ENCODE results near the gene LITAF. TPM values are rescaled to one million over a fixed set of nuclear protein-coding genes. Genes with fewer than 3 reads are reported as not detected.

The LITAF gene
- total RNA-seq, 2 donors from 2014 or later, result 112 to 191 TPM

GRCh38 chr16:11554053-11554452 lies 32.7 kb downstream of the LITAF start:
- Mint-ChIP-seq H3K9me3 (no peaks in the 10 kb centered on the region), H3K4me3 (no peak overlapping the region), H3K36me3 (peaks cover 33% of the 10 kb centered on the region), H3K27me3 (no peaks in the 10 kb centered on the region), H3K4me1 (ENCODE audit: low read depth in 2 of 2) (peaks cover 38 to 47% of the 10 kb centered on the region in 2 donors), H3K27ac (no peak overlapping the region)
- DNase-seq (ENCODE audit: low spot score) (no peak), ATAC-seq (no peak)

- Mint-ChIP-seq H3K27me3 (no peaks in the 10 kb centered on the region), H3K4me3 (no peak overlapping the region), H3K27ac (no peak overlapping the region), H3K36me3 (peaks cover 36% of the 10 kb centered on the region), H3K9me3 (no peaks in the 10 kb centered on the region), H3K4me1 (ENCODE audit: low read depth in 2 of 2) (peaks cover 31 to 42% of the 10 kb centered on the region in 2 donors)
- ATAC-seq (no peak), DNase-seq (ENCODE audit: low spot score) (peak; percentile 29)
Measured at GRCh38 chr16:11553371-11553770, 33.3 kb downstream of the LITAF start.

GRCh38 chr16:11552440-11552839 lies 34.3 kb downstream of the LITAF start:
- Mint-ChIP-seq H3K4me1 (ENCODE audit: low read depth in 2 of 2) (peaks cover 30 to 40% of the 10 kb centered on the region in 2 donors), H3K4me3 (no peak overlapping the region), H3K27me3 (no peaks in the 10 kb centered on the region), H3K36me3 (peaks cover 41% of the 10 kb centered on the region), H3K27ac (peak overlapping the region in 1 of 2 donors; percentile 26), H3K9me3 (no peaks in the 10 kb centered on the region)
- DNase-seq (ENCODE audit: low spot score) (peak; percentile 2), ATAC-seq (no peak)

GRCh38 chr16:11551842-11552241 lies 34.9 kb downstream of the LITAF start:
- H3K4me1 Mint-ChIP-seq (ENCODE audit: low read depth in 2 of 2), result peaks cover 30 to 40% of the 10 kb centered on the region in 2 donors
- DNase-seq (ENCODE audit: low spot score) (peak; percentile 5), ATAC-seq (no peak)
- no peaks in the 10 kb centered on the region for H3K27me3 Mint-ChIP-seq
- peak overlapping the region in 1 of 2 donors; percentile 26 for H3K27ac Mint-ChIP-seq
- no peak overlapping the region for H3K4me3 Mint-ChIP-seq
- H3K9me3 Mint-ChIP-seq, result no peaks in the 10 kb centered on the region
- peaks cover 43% of the 10 kb centered on the region for H3K36me3 Mint-ChIP-seq

GRCh38 chr16:11550791-11551498 lies 35.8 kb downstream of the LITAF start:
- H3K4me3 Mint-ChIP-seq, result no peak overlapping the region
- H3K36me3 Mint-ChIP-seq, result peaks cover 34% of the 10 kb centered on the region
- H3K27ac Mint-ChIP-seq, result peak overlapping the region; percentile 4 to 46

GRCh38 chr16:11547118-11547916 lies 39.4 kb downstream of the LITAF start:
- Mint-ChIP-seq H3K4me3 (no peak overlapping the region), H3K4me1 (ENCODE audit: low read depth in 2 of 2) (peaks cover 25 to 40% of the 10 kb centered on the region in 2 donors), H3K36me3 (peaks cover 26% of the 10 kb centered on the region), H3K27me3 (no peaks in the 10 kb centered on the region), H3K9me3 (no peaks in the 10 kb centered on the region), H3K27ac (peak overlapping the region; percentile 24 to 57)
- ATAC-seq (no peak), DNase-seq (ENCODE audit: low spot score) (peak; percentile 12)

More at GRCh38 chr16:11550791-11551498, 35.8 kb downstream of the LITAF start:
- ATAC-seq, result no peak
- peak; percentile 37 for DNase-seq (ENCODE audit: low spot score)
- Mint-ChIP-seq H3K27me3 (no peaks in the 10 kb centered on the region), H3K4me1 (ENCODE audit: low read depth in 2 of 2) (peaks cover 25 to 35% of the 10 kb centered on the region in 2 donors), H3K9me3 (no peaks in the 10 kb centered on the region)

GRCh38 chr16:11546608-11547061 lies 40.1 kb downstream of the LITAF start:
- no peak for ATAC-seq
- no peak for DNase-seq (ENCODE audit: low spot score)
- Mint-ChIP-seq H3K36me3 (peaks cover 23% of the 10 kb centered on the region), H3K27me3 (no peaks in the 10 kb centered on the region), H3K27ac (peak overlapping the region in 1 of 2 donors; percentile 57), H3K4me1 (ENCODE audit: low read depth in 2 of 2) (peaks cover 29 to 40% of the 10 kb centered on the region in 2 donors), H3K9me3 (no peaks in the 10 kb centered on the region), H3K4me3 (no peak overlapping the region)

GRCh38 chr16:11543661-11544393 lies 42.9 kb downstream of the LITAF start:
- Mint-ChIP-seq H3K27me3 (no peaks in the 10 kb centered on the region), H3K36me3 (peaks cover 11% of the 10 kb centered on the region), H3K4me1 (ENCODE audit: low read depth in 2 of 2) (peaks cover 27 to 43% of the 10 kb centered on the region in 2 donors), H3K9me3 (no peaks in the 10 kb centered on the region), H3K4me3 (no peak overlapping the region), H3K27ac (peak overlapping the region; percentile 17 to 78)
- peak in 1 of 2 donors; percentile 43 for ATAC-seq
- no peak for DNase-seq (ENCODE audit: low spot score)

GRCh38 chr16:11542069-11542744 lies 44.5 kb downstream of the LITAF start:
- Mint-ChIP-seq H3K27me3 (no peaks in the 10 kb centered on the region), H3K36me3 (peaks cover 3% of the 10 kb centered on the region), H3K4me1 (ENCODE audit: low read depth in 2 of 2) (peaks cover 25 to 46% of the 10 kb centered on the region in 2 donors), H3K9me3 (no peaks in the 10 kb centered on the region), H3K4me3 (no peak overlapping the region), H3K27ac (no peak overlapping the region)
- no peak for ATAC-seq
- DNase-seq (ENCODE audit: low spot score), result no peak

- Mint-ChIP-seq H3K27ac (no peak overlapping the region), H3K9me3 (no peaks in the 10 kb centered on the region)
- ATAC-seq, result no peak
Measured at GRCh38 chr16:11539641-11540050, 47.1 kb downstream of the LITAF start.

GRCh38 chr16:11538880-11539279 lies 47.8 kb downstream of the LITAF start:
- peaks cover 23 to 47% of the 10 kb centered on the region in 2 donors for H3K4me1 Mint-ChIP-seq (ENCODE audit: low read depth in 2 of 2)
- no peak overlapping the region for H3K27ac Mint-ChIP-seq
- H3K9me3 Mint-ChIP-seq, result no peaks in the 10 kb centered on the region
- no peak overlapping the region for H3K4me3 Mint-ChIP-seq
- DNase-seq (ENCODE audit: low spot score) (no peak), ATAC-seq (no peak)
- H3K27me3 Mint-ChIP-seq, result no peaks in the 10 kb centered on the region
- no peaks in the 10 kb centered on the region for H3K36me3 Mint-ChIP-seq

More at GRCh38 chr16:11539641-11540050, 47.1 kb downstream of the LITAF start:
- Mint-ChIP-seq H3K27me3 (no peaks in the 10 kb centered on the region), H3K4me1 (ENCODE audit: low read depth in 2 of 2) (peaks cover 27 to 48% of the 10 kb centered on the region in 2 donors), H3K36me3 (no peaks in the 10 kb centered on the region), H3K4me3 (no peak overlapping the region)
- DNase-seq (ENCODE audit: low spot score), result no peak

- Mint-ChIP-seq H3K4me3 (no peak overlapping the region), H3K27ac (no peak overlapping the region), H3K27me3 (peaks cover 0 to 7% of the 10 kb centered on the region in 2 donors), H3K36me3 (no peaks in the 10 kb centered on the region), H3K4me1 (ENCODE audit: low read depth in 2 of 2) (peaks cover 21 to 49% of the 10 kb centered on the region in 2 donors), H3K9me3 (no peaks in the 10 kb centered on the region)
- ATAC-seq, result peak; percentile 60 to 65
- DNase-seq (ENCODE audit: low spot score), result no peak
Measured at GRCh38 chr16:11536104-11536866, 50.4 kb downstream of the LITAF start.
